ENCODE measurements around the gene CTNNA2. TPM values are rescaled to one million over a fixed set of nuclear protein-coding genes. Genes with fewer than 3 reads are reported as not detected.

CTNNA2 gene
- total and polyA plus RNA-seq, 2 of the 8 experiments (the other 6 are each of a cell fraction or from before 2014, with no cell fraction given) = 3.9 to 9.0 TPM

- no peak for TF ChIP-seq CHD2 (IDR thresholded peaks at IDR 0.05; ENCODE audit: low read length)
Measured at GRCh38 chr2:80438686-80439085, 925.8 kb downstream of the CTNNA2 start (continued).

All from H1 (cell line).